ENCODE results near the gene OTUD5. TPM values are rescaled to one million over a fixed set of nuclear protein-coding genes. Genes with fewer than 3 reads are reported as not detected.

The OTUD5 gene, protein sequence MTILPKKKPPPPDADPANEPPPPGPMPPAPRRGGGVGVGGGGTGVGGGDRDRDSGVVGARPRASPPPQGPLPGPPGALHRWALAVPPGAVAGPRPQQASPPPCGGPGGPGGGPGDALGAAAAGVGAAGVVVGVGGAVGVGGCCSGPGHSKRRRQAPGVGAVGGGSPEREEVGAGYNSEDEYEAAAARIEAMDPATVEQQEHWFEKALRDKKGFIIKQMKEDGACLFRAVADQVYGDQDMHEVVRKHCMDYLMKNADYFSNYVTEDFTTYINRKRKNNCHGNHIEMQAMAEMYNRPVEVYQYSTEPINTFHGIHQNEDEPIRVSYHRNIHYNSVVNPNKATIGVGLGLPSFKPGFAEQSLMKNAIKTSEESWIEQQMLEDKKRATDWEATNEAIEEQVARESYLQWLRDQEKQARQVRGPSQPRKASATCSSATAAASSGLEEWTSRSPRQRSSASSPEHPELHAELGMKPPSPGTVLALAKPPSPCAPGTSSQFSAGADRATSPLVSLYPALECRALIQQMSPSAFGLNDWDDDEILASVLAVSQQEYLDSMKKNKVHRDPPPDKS
- 10 to 100 TPM; 87.2 to 92.5 (median 89.7) TPM for total RNA-seq
- total RNA-seq (2013), result 68.1 TPM
- total RNA-seq, result 40.9 to 139 (median 108) reads per million in 29 experiments

DNA sequence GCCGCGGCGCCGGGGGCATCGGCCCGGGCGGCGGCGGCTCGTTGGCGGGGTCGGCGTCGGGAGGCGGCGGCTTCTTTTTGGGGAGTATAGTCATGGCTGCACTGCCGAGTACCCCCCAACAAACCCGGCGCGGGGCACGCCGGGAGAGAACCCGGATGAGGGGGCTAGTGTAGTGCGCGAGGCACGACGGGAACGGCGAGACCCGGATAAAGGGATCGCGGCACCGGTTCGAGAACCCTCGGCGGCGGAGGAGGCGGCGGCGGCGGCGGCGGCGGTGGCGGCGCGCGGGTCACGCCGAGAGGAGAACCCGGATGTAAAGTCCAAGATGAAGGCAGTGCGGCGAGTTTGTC, at the start of gene OTUD5:
TSS of gene OTUD5 (minus strand) at position 131 of the 350 bp plus-strand sequence. CDS start at position 94, 37 bp downstream.
- H3K9me3 Mint-ChIP-seq, result no peaks in the 10 kb centered on the region
- ChIA-PET CTCF (interaction anchor here (0.7 to 1.1 kb wide), 3 partner anchors 9 to 45 kb away, joined by 3 to 4 read pairs (median 3); no protein-coding TSS in a partner anchor), POLR2A (interaction anchor here in 1 of 2 donors (0.5 to 3.3 kb wide), 6 partner anchors 13 to 156 kb away, joined by 3 to 23 read pairs (median 4); partner anchors contain the start of genes GRIPAP1, KCND1, PQBP1 and TIMM17B)
- peaks cover 11 to 50% of the 10 kb centered on the region in 2 experiments for H3K4me1 ChIP-seq (ENCODE audit: control insufficient read depth in 1 of 2, extremely low read depth in 1 of 2, insufficient read depth in 2 of 2, low read length in 2 of 2)
- H3K9me3 ChIP-seq, result no peaks in the 10 kb centered on the region
- H3K4me1 Mint-ChIP-seq, result peaks cover 43 to 57% (median 46%) of the 10 kb centered on the region in 3 donors
- peak within 1 kb of the TSS; percentile 99 for H3K27ac ChIP-seq (ENCODE audit: low read length)
- ATAC-seq (replicated peaks in 1 of 4), result peak; percentile 56 to 61 (median 58)
- H3K27me3 ChIP-seq (replicated peaks in 1 of 2; ENCODE audit: control insufficient read depth in 2 of 2, extremely low read depth in 1 of 2, insufficient read depth in 2 of 2, low read length in 1 of 2), result no peaks in the 10 kb centered on the region
- WGBS (ENCODE audit: insufficient coverage), result 0% methylated on average over 16 of the region's 53 CpGs
- peak within 1 kb of the TSS; percentile 100 for H3K27ac Mint-ChIP-seq
- peak within 1 kb of the TSS; percentile 82 to 98 (median 97) for H3K4me3 Mint-ChIP-seq
- H3K27me3 Mint-ChIP-seq, result peaks cover 0 to 11% of the 10 kb centered on the region in 2 donors
- peaks cover 0 to 15% of the 10 kb centered on the region in 2 donors for H3K36me3 ChIP-seq (ENCODE audit: control insufficient read depth in 2 of 2, extremely low read depth in 1 of 2, insufficient read depth in 1 of 2, low read length in 1 of 2)
- peaks cover 4% of the 10 kb centered on the region for H3K36me3 Mint-ChIP-seq
- peak in 32 of 35 experiments; percentile 64 to 84 (median 76) for DNase-seq
- H3K4me3 ChIP-seq (ENCODE audit: control insufficient read depth in 1 of 2, extremely low read depth in 1 of 2, low read length in 1 of 2), result peak within 1 kb of the TSS; percentile 65 to 74

DNA sequence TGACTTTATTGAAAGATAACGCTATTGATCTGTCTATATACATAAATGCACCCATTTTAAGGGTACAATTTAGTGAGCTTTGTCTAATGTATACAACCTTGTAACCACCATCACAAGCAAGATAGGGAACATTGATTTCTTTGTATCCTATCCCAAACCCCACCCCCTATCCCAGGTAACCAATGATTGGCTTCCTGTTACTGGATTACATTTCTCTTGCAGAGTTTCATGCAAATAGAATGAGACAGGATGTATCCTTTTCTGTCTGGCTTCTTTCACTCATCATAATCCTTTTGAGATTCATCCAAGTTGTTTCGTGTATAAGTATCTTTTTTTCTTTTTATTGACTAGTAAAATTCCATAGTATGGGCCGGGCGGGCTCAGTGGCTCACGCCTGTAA, 46.3 kb upstream of the OTUD5 start:
- WGBS (ENCODE audit: insufficient coverage), result no CpG with 5 or more reads among the region's 5 CpGs
- ChIA-PET POLR2A (no interaction called here), CTCF (no interaction called here)
- Histone ChIP-seq H3K36me3 (ENCODE audit: control insufficient read depth in 2 of 2, extremely low read depth in 1 of 2, insufficient read depth in 1 of 2, low read length in 1 of 2) (peaks cover 0 to 5% of the 10 kb centered on the region in 2 donors), H3K4me1 (ENCODE audit: control insufficient read depth in 1 of 2, extremely low read depth in 1 of 2, insufficient read depth in 2 of 2, low read length in 2 of 2) (peaks cover 0 to 23% of the 10 kb centered on the region in 2 experiments), H3K27me3 (replicated peaks in 1 of 2; ENCODE audit: control insufficient read depth in 2 of 2, extremely low read depth in 1 of 2, insufficient read depth in 2 of 2, low read length in 1 of 2) (no peaks in the 10 kb centered on the region), H3K4me3 (ENCODE audit: control insufficient read depth in 1 of 2, extremely low read depth in 1 of 2, low read length in 1 of 2) (no peak overlapping the region), H3K9me3 (no peaks in the 10 kb centered on the region), H3K27ac (ENCODE audit: low read length) (no peak overlapping the region)
- peak overlapping the region in 1 of 2 donors; percentile 46 for H3K27ac Mint-ChIP-seq
- H3K9me3 Mint-ChIP-seq, result no peaks in the 10 kb centered on the region
- DNase-seq (no peak), ATAC-seq (replicated peaks in 1 of 4) (no peak)
- peaks cover 13 to 24% (median 24%) of the 10 kb centered on the region in 3 donors for H3K4me1 Mint-ChIP-seq
- H3K27me3 Mint-ChIP-seq, result no peaks in the 10 kb centered on the region
- H3K4me3 Mint-ChIP-seq, result peak overlapping the region in 1 of 3 donors; percentile 54
- H3K36me3 Mint-ChIP-seq, result peaks cover 1% of the 10 kb centered on the region

DNA sequence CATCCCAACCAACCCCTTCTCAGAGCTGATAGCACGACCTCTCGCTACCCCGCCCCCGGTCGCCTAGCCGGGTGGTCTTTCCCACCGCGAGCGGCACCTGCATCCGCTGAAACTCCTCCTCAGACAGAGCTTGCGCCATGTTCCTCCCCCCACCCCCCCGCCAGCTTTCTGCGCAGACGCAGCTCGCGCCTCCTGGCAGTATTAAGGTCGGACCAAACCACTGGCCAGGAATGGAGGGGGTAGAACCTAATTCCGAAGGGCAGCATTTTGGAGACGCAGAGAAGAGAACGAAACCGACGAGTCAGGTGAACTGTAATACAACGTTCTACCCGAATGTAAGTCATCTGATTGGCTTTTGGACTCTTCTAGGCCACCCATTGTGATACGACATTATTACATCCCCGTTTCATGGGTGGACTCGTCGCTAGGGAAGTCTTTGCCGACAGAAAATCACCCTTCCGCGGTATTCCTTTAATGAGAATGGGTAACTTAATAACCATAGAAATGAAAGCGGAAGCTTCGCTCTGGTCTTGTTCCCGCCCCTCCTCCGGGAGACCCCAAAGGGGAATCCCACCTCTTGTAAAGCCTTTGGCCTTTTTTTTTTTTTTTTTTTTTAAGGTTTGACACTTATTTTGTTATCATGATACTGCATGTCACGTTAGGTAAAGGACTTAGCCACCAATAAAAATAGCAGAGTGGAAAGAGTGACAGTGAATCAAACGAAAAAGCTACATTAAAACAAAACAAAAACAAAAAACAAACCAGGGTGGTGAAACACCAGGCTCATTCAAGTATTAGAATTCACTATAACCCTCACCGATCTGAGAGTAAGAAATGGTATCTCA, 44.9 kb upstream of the OTUD5 start, which contains the start of gene GRIPAP1:
TSS of gene GRIPAP1 (minus strand) at position 174 of the 845 bp plus-strand sequence. CDS start at position 139, 35 bp downstream.
- DNase-seq, result peak; percentile 57 to 91 (median 76)
- peak within 1 kb of the TSS; percentile 95 for H3K27ac ChIP-seq (ENCODE audit: low read length)
- CTCF ChIA-PET, result interaction anchor here (0.6 to 1.0 kb wide), 7 partner anchors 39 to 463 kb away, joined by 3 to 8 read pairs (median 3); no protein-coding TSS in a partner anchor
- Mint-ChIP-seq H3K36me3 (peaks cover 13% of the 10 kb centered on the region), H3K4me3 (peak within 1 kb of the TSS; percentile 97 to 99 (median 98)), H3K27ac (peak within 1 kb of the TSS; percentile 94 to 95), H3K4me1 (peaks cover 21 to 37% (median 29%) of the 10 kb centered on the region in 3 donors), H3K27me3 (peaks cover 0 to 3% of the 10 kb centered on the region in 2 donors), H3K9me3 (no peaks in the 10 kb centered on the region)
- POLR2A ChIA-PET, result interaction anchor here (0.6 to 1.6 kb wide), 13 partner anchors 38 to 1808 kb away, joined by 3 to 8 read pairs (median 5); no protein-coding TSS in a partner anchor
- ATAC-seq (replicated peaks in 1 of 4), result peak; percentile 82 to 88 (median 84)
- 0% methylated on average over 1 of the region's 38 CpGs for WGBS (ENCODE audit: insufficient coverage)
- H3K36me3 ChIP-seq (ENCODE audit: control insufficient read depth in 2 of 2, extremely low read depth in 1 of 2, insufficient read depth in 1 of 2, low read length in 1 of 2), result peaks cover 0 to 18% of the 10 kb centered on the region in 2 donors
- H3K27me3 ChIP-seq (replicated peaks in 1 of 2; ENCODE audit: control insufficient read depth in 2 of 2, extremely low read depth in 1 of 2, insufficient read depth in 2 of 2, low read length in 1 of 2), result no peaks in the 10 kb centered on the region
- H3K4me1 ChIP-seq (ENCODE audit: control insufficient read depth in 1 of 2, extremely low read depth in 1 of 2, insufficient read depth in 2 of 2, low read length in 2 of 2), result peaks cover 0 to 23% of the 10 kb centered on the region in 2 experiments
- H3K4me3 ChIP-seq (ENCODE audit: control insufficient read depth in 1 of 2, extremely low read depth in 1 of 2, low read length in 1 of 2), result peak within 1 kb of the TSS; percentile 84 to 96
- H3K9me3 ChIP-seq, result no peaks in the 10 kb centered on the region

DNA sequence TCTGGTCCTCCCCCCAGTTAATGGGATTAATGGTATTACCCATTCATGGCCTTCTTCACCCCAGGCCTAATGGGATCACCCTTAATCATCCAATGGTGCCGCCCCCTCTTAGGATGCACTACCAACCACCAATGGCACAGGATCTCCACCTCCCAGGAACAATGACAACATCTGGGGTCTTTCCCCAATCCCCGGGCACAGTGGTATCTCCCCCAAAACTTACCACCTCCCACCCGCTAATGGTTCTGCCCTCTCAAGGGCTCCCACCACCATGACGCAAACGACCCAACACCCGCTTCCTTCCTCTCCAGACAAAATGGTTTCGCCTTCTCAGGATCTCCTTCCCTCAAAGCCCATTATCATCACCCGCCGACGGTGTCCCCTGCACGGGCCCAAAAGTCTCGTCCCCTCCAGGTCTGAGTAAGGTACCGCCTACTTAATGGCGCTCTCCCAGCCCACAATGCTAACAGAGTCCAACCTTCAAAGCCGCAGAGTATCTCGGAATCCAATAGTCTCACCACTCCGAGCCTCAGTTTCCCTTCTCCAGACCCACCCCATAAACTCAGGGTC, 44.2 kb upstream of the OTUD5 start:
- CTCF ChIA-PET, result interaction anchor here in 1 of 2 donors (0.8 to 0.9 kb wide), 2 partner anchors 42 to 462 kb away, joined by 3 read pairs; no protein-coding TSS in a partner anchor
- H3K27ac Mint-ChIP-seq, result peak overlapping the region; percentile 94 to 95
- H3K27me3 Mint-ChIP-seq, result peaks cover 0 to 5% of the 10 kb centered on the region in 2 donors
- peaks cover 25 to 42% (median 29%) of the 10 kb centered on the region in 3 donors for H3K4me1 Mint-ChIP-seq
- peak; percentile 22 to 55 (median 37) for ATAC-seq (replicated peaks in 1 of 4)
- DNase-seq, result peak in 33 of 35 experiments; percentile 8 to 79 (median 61)
- under 1% methylated on average over 16 of the region's 17 CpGs for WGBS (ENCODE audit: insufficient coverage)
- H3K9me3 Mint-ChIP-seq, result no peaks in the 10 kb centered on the region
- H3K27ac ChIP-seq (ENCODE audit: low read length), result peak overlapping the region; percentile 95
- no peaks in the 10 kb centered on the region for H3K27me3 ChIP-seq (replicated peaks in 1 of 2; ENCODE audit: control insufficient read depth in 2 of 2, extremely low read depth in 1 of 2, insufficient read depth in 2 of 2, low read length in 1 of 2)
- peaks cover 19% of the 10 kb centered on the region for H3K36me3 Mint-ChIP-seq
- H3K4me3 Mint-ChIP-seq, result peak overlapping the region; percentile 97 to 99 (median 98)
- H3K36me3 ChIP-seq (ENCODE audit: control insufficient read depth in 2 of 2, extremely low read depth in 1 of 2, insufficient read depth in 1 of 2, low read length in 1 of 2), result peaks cover 0 to 25% of the 10 kb centered on the region in 2 donors
- POLR2A ChIA-PET, result interaction anchor here (0.7 to 1.6 kb wide), 5 partner anchors 43 to 351 kb away, joined by 3 to 8 read pairs (median 5); no protein-coding TSS in a partner anchor
- peak overlapping the region; percentile 84 to 96 for H3K4me3 ChIP-seq (ENCODE audit: control insufficient read depth in 1 of 2, extremely low read depth in 1 of 2, low read length in 1 of 2)
- H3K9me3 ChIP-seq, result no peaks in the 10 kb centered on the region
- peaks cover 0 to 23% of the 10 kb centered on the region in 2 experiments for H3K4me1 ChIP-seq (ENCODE audit: control insufficient read depth in 1 of 2, extremely low read depth in 1 of 2, insufficient read depth in 2 of 2, low read length in 2 of 2)

DNA sequence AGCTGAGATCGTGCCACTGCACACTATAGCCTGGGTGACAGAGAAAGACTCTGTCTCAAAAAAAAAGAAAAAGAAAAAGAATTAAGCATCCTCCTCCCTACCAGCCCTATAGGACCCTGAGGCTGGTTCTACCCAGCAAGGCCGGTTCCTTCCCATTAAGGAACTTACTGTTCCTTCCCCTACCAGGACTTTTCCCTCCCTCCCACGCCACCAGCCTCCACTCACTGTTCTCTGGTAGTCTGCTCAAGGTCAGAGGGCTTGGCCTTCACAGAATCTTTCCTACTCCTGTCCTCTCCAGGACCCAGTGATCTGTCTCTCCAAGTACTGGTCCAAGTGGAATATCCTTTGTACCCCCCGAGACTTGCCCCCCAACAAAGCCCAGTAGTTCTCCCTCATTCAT, 43.2 kb upstream of the OTUD5 start:
- peaks cover 0 to 32% of the 10 kb centered on the region in 2 donors for H3K36me3 ChIP-seq (ENCODE audit: control insufficient read depth in 2 of 2, extremely low read depth in 1 of 2, insufficient read depth in 1 of 2, low read length in 1 of 2)
- H3K9me3 ChIP-seq, result no peaks in the 10 kb centered on the region
- H3K27me3 Mint-ChIP-seq, result peaks cover 0 to 5% of the 10 kb centered on the region in 2 donors
- POLR2A ChIA-PET, result interaction anchor here in 1 of 2 donors (0.7 kb wide), 1 partner anchor 41 kb away, joined by 11 read pairs; no protein-coding TSS in a partner anchor
- no peak overlapping the region for H3K27ac ChIP-seq (ENCODE audit: low read length)
- no peak overlapping the region for H3K4me3 ChIP-seq (ENCODE audit: control insufficient read depth in 1 of 2, extremely low read depth in 1 of 2, low read length in 1 of 2)
- no peaks in the 10 kb centered on the region for H3K27me3 ChIP-seq (replicated peaks in 1 of 2; ENCODE audit: control insufficient read depth in 2 of 2, extremely low read depth in 1 of 2, insufficient read depth in 2 of 2, low read length in 1 of 2)
- CTCF ChIA-PET, result interaction anchor here in 1 of 2 donors (0.7 kb wide), 1 partner anchor 326 kb away, joined by 3 read pairs; no protein-coding TSS in a partner anchor
- H3K27ac Mint-ChIP-seq, result no peak overlapping the region
- H3K4me1 ChIP-seq (ENCODE audit: control insufficient read depth in 1 of 2, extremely low read depth in 1 of 2, insufficient read depth in 2 of 2, low read length in 2 of 2), result peaks cover 0 to 23% of the 10 kb centered on the region in 2 experiments
- H3K36me3 Mint-ChIP-seq, result peaks cover 21% of the 10 kb centered on the region
- H3K4me1 Mint-ChIP-seq, result peaks cover 25 to 43% (median 29%) of the 10 kb centered on the region in 3 donors
- peak overlapping the region; percentile 97 to 99 (median 98) for H3K4me3 Mint-ChIP-seq
- no peak for ATAC-seq (replicated peaks in 1 of 4)
- H3K9me3 Mint-ChIP-seq, result no peaks in the 10 kb centered on the region
- no CpG with 5 or more reads among the region's 4 CpGs for WGBS (ENCODE audit: insufficient coverage)
- DNase-seq, result no peak
